HepG2 (cell line): ENCODE data around the gene BRAF. TPM values are rescaled to one million over a fixed set of nuclear protein-coding genes. Genes with fewer than 3 reads are reported as not detected.

Experiments
- KMT2A ChIP-seq: sonication (generic); formaldehyde crosslinking; IDR thresholded peaks from 2 replicates; pipeline ENCODE4 v1.4.0; 2020; ENCODE audit warnings: missing genetic modification reagents
- NCOR1 ChIP-seq: fragments of 200-600 bp; sonication (generic); IDR thresholded peaks from 2 replicates; pipeline ENCODE4 v1.7.0; 2017; ENCODE audit warnings: antibody characterized with exemption, low read length, borderline replicate concordance
- NFATC3 ChIP-seq: sonication (generic); formaldehyde crosslinking; IDR thresholded peaks from 2 replicates; pipeline ENCODE4 v1.5.1; 2020; ENCODE audit warnings: mild to moderate bottlenecking, missing genetic modification reagents
- PHF8 ChIP-seq: sonication (generic); formaldehyde crosslinking; IDR thresholded peaks from 2 replicates; pipeline ENCODE4 v1.5.0; 2020; ENCODE audit warnings: missing genetic modification reagents
- REST ChIP-seq, 2 experiments: IDR thresholded peaks; 2 replicates each; pipeline ENCODE4 v1.6.1; 2011 to 2012; ENCODE audit warnings: low read length in 2 of 2, borderline replicate concordance in 1 of 2, low read depth in 1 of 2, mild to moderate bottlenecking in 1 of 2, moderate library complexity in 1 of 2
- REXO4 ChIP-seq: sonication (generic); formaldehyde crosslinking; IDR thresholded peaks from 2 replicates; pipeline ENCODE4 v1.8.0; 2022; ENCODE audit warnings: missing genetic modification reagents, mild to moderate bottlenecking, borderline replicate concordance
- SRSF1 ChIP-seq: fragments of 200-400 bp; formaldehyde crosslinking; optimal IDR thresholded peaks from 2 replicates; pipeline ENCODE3; 2017; ENCODE audit warnings: mild to moderate bottlenecking, low read depth, low read length, moderate library complexity
- TCF7 ChIP-seq: sonication (generic); IDR thresholded peaks from 2 replicates; pipeline ENCODE4 v1.6.1; 2016; ENCODE audit warnings: antibody characterized with exemption, low read depth
- TIGD3 ChIP-seq: sonication (generic); formaldehyde crosslinking; IDR thresholded peaks from 2 replicates; pipeline ENCODE4 v1.5.1; 2020; ENCODE audit warnings: mild to moderate bottlenecking, missing genetic modification reagents, borderline replicate concordance
- ZGPAT ChIP-seq: IDR thresholded peaks from 2 replicates; pipeline ENCODE4 v1.6.1; 2016; ENCODE audit warnings: mild to moderate bottlenecking
- ZHX2 ChIP-seq, 2 experiments: sonication (generic) in 1 of 2; formaldehyde crosslinking in 1 of 2; IDR thresholded peaks; 2 replicates each; pipeline versions ENCODE4 v1.6.1 to v1.9.0; 2014 to 2022; ENCODE audit warnings: antibody characterized with exemption in 1 of 2, borderline replicate concordance in 1 of 2, inconsistent platforms in 1 of 2, low read depth in 1 of 2, missing genetic modification reagents in 1 of 2
- ZNF501 ChIP-seq: sonication (generic); formaldehyde crosslinking; IDR thresholded peaks from 2 replicates; pipeline ENCODE4 v1.5.1; 2020; ENCODE audit warnings: mild to moderate bottlenecking, moderate library complexity, missing genetic modification reagents
- ZNF746 ChIP-seq: sonication (generic); formaldehyde crosslinking; IDR thresholded peaks from 2 replicates; pipeline ENCODE4 v1.8.0; 2022; ENCODE audit warnings: mild to moderate bottlenecking, missing genetic modification reagents
- polyA plus RNA-seq, 8 experiments: library from polyadenylated mRNA; depleted of rRNA in 3 of 8; stranded (reverse) in 7 of 8; unstranded in 1 of 8; fragments of >200 nt; fragmentation: Illumina TruSeq in 4 of 8; extraction: Trizol in 4 of 8; gene quantifications; 2 replicates each; pipeline versions ENCODE4 v1.2.1 to v1.2.3, GENCODE V29; 2011 to 2016; ENCODE audit warnings: low read depth in 4 of 8, missing spikeins in 1 of 8, mixed read lengths in 1 of 8; ENCODE audit not compliant: insufficient read depth in 1 of 8
- total RNA-seq, 5 experiments: library from RNA; depleted of rRNA; stranded (reverse); fragments of >200 nt; fragmentation: Illumina TruSeq; extraction: Trizol; gene quantifications; 2 replicates each; pipeline ENCODE4 v1.2.3, GENCODE V29; 2016; ENCODE audit warnings: low read depth in 1 of 5

BRAF gene
- total and polyA plus RNA-seq, 2 of the 13 experiments (the other 11 are each of a cell fraction or from before 2014, with no cell fraction given) = 12.5 to 13.4 TPM

GRCh38 chr7:140972876-140973829 is 48.4 kb upstream of the BRAF start (continued):
- TF ChIP-seq REST (IDR thresholded peaks at IDR 0.05; ENCODE audit: borderline replicate concordance in 1 of 2, low read depth in 1 of 2, low read length in 2 of 2) (no peak), NFATC3 (CRISPR knock-in tag) (no peak), KMT2A (CRISPR knock-in tag) (0 out of 2 replicates have a peak, but pooled peaks have one; percentile 68), ZGPAT (CRISPR knock-in tag) (peak; percentile 77), ZHX2 (IDR thresholded peaks at IDR 0.05; ENCODE audit: low read depth) (no peak), ZHX2 (CRISPR knock-in tag; IDR thresholded peaks at IDR 0.05; ENCODE audit: borderline replicate concordance) (no peak), ZNF746 (CRISPR knock-in tag) (peak; percentile 25; the same call in 1 of the 2 replicates), PHF8 (CRISPR knock-in tag) (peak; percentile 41; the same call in 1 of the 2 replicates), NCOR1 (peak; percentile 79; the same call in 1 of the 2 replicates), ZNF501 (no peak), TCF7 (peak; percentile 62), SRSF1 (no peak), REXO4 (CRISPR knock-in tag) (no peak), TIGD3 (CRISPR knock-in tag) (no peak)
